NT2/D1 (cell line): ENCODE data around the gene PLB1.

Experiments used
- DNase-seq: peaks from one replicate; pipeline ENCODE4 v3.0.0-alpha.2; 2011; ENCODE audit warnings: low read depth, low spot score
- H3K27me3 ChIP-seq: 2 replicates; pipeline ENCODE4 v1.6.0; 2011; ENCODE audit warnings: mild to moderate bottlenecking; ENCODE audit not compliant: insufficient read length, insufficient read depth
- H3K36me3 ChIP-seq: 2 replicates; pipeline ENCODE4 v1.6.1; 2011; ENCODE audit warnings: mild to moderate bottlenecking, low read length, mixed read lengths; ENCODE audit not compliant: insufficient read depth, insufficient read length
- H3K4me1 ChIP-seq: 2 replicates; pipeline ENCODE4 v1.5.1; 2011; ENCODE audit not compliant: insufficient read depth, insufficient read length
- H3K4me3 ChIP-seq: 2 replicates; pipeline ENCODE4 v1.5.1; 2011; ENCODE audit warnings: low read depth; ENCODE audit not compliant: insufficient read length
- H3K9ac ChIP-seq: 2 replicates; pipeline ENCODE4 v1.6.0; 2011; ENCODE audit warnings: low read depth; ENCODE audit not compliant: insufficient read length
- H3K9me3 ChIP-seq: 2 replicates; pipeline ENCODE4 v1.5.1; 2011; ENCODE audit warnings: mild to moderate bottlenecking, low read length; ENCODE audit not compliant: insufficient read depth
- SUZ12 ChIP-seq: IDR thresholded peaks from 2 replicates; pipeline ENCODE4 v1.6.1; 2011; ENCODE audit not compliant: insufficient read length, insufficient read depth; ENCODE audit errors: extremely low read depth
- YY1 ChIP-seq: IDR thresholded peaks from 2 replicates; pipeline ENCODE4 v1.6.1; 2011; ENCODE audit not compliant: insufficient read length, insufficient read depth
- ZNF274 ChIP-seq: IDR thresholded peaks from 2 replicates; pipeline ENCODE4 v1.6.1; 2011; ENCODE audit warnings: mild to moderate bottlenecking, low read depth, low read length

PLB1 gene

GRCh38 chr2:28612131-28612812 is 116.4 kb downstream of the PLB1 start:
- Histone ChIP-seq H3K27me3 (no peaks in the 10 kb centered on the region), H3K9me3 (no peaks in the 10 kb centered on the region), H3K9ac (no peak overlapping the region), H3K36me3 (no peaks in the 10 kb centered on the region), H3K4me3 (no peak overlapping the region), H3K4me1 (peaks cover 3% of the 10 kb centered on the region)
- no peak for DNase-seq
- no peak for TF ChIP-seq ZNF274
- TF ChIP-seq SUZ12, result no peak
- TF ChIP-seq YY1, result no peak

- H3K4me3 ChIP-seq, result no peak overlapping the region
- DNase-seq, result no peak
These were observed 117.3 kb downstream of the PLB1 start for GRCh38 chr2:28613186-28613585.

GRCh38 chr2:28613633-28614501 is 118.0 kb downstream of the PLB1 start:
- Histone ChIP-seq H3K9ac (no peak overlapping the region), H3K27me3 (no peaks in the 10 kb centered on the region), H3K4me3 (no peak overlapping the region), H3K4me1 (peaks cover 4% of the 10 kb centered on the region), H3K36me3 (no peaks in the 10 kb centered on the region), H3K9me3 (no peaks in the 10 kb centered on the region)
- no peak for TF ChIP-seq ZNF274
- TF ChIP-seq SUZ12, result no peak
- no peak for TF ChIP-seq YY1
- no peak for DNase-seq

More at GRCh38 chr2:28613186-28613585, 117.3 kb downstream of the PLB1 start:
- Histone ChIP-seq H3K36me3 (no peaks in the 10 kb centered on the region), H3K9me3 (no peaks in the 10 kb centered on the region), H3K4me1 (no peaks in the 10 kb centered on the region), H3K9ac (no peak overlapping the region), H3K27me3 (no peaks in the 10 kb centered on the region)
- TF ChIP-seq ZNF274 (no peak), YY1 (no peak), SUZ12 (no peak)

DNA sequence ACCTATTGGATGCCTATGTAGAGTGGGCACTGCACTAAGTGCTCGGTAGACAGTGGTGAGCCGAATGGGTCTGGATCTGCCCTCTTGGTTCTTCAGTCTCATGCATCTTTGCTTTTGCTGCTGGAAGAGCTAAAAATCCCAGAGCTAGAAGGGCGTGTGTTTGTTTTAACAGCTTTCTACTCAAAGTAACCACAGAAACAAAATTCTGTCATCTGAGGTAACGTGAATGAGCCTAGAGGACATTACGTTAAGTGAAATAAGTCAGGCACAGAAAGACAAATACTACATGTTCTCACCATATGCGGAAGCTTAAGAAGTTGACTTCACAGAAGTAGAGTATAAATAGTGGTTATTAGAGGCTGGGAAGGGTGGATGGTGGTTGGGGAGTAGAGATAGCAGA is 119.8 kb downstream of the PLB1 start:
- Histone ChIP-seq H3K9ac (no peak overlapping the region), H3K36me3 (no peaks in the 10 kb centered on the region), H3K9me3 (no peaks in the 10 kb centered on the region), H3K4me1 (peaks cover 11% of the 10 kb centered on the region), H3K27me3 (no peaks in the 10 kb centered on the region), H3K4me3 (no peak overlapping the region)
- TF ChIP-seq YY1 (no peak), ZNF274 (no peak), SUZ12 (no peak)
- no peak for DNase-seq

GRCh38 chr2:28616396-28616999 is 120.6 kb downstream of the PLB1 start:
- Histone ChIP-seq H3K27me3 (no peaks in the 10 kb centered on the region), H3K4me1 (peaks cover 15% of the 10 kb centered on the region), H3K9ac (no peak overlapping the region), H3K4me3 (no peak overlapping the region), H3K36me3 (no peaks in the 10 kb centered on the region), H3K9me3 (no peaks in the 10 kb centered on the region)
- no peak for DNase-seq
- TF ChIP-seq SUZ12, result no peak
- no peak for TF ChIP-seq ZNF274
- TF ChIP-seq YY1, result no peak

DNA sequence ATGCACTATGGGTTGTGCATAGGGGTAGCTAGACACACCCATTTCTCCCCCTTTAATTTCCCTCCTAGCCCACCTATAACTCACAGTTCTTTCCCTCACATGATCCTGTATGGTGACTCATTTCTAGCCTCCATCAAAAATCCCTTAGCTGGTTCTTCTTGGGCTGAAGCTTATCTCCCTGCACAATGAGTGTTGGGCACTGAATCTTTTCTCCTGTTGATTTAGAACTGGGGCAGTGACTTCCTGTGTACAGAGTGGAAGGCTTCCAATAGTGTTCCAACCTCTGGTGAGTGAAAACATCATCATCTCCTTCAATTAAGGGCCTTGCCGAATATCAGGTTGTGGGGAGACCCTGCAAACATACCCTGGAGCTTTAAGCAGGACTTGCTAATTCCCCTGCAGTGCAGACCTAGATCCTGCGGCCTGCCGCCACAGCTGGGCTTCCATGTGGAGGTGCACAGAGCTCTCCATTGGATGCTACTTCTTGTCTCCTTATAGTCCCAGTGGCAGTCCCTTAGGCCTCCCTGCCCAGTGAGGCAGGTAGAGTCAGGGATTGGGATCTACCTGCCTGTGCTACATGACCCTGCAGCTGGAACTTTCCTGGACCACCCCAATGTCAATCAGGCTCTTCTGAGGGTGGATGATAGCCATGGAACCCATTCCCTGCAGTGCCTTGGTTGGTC is 121.8 kb downstream of the PLB1 start:
- DNase-seq, result no peak
- TF ChIP-seq SUZ12 (no peak), YY1 (no peak), ZNF274 (no peak)
- no peaks in the 10 kb centered on the region for H3K27me3 ChIP-seq
- H3K36me3 ChIP-seq, result no peaks in the 10 kb centered on the region
- H3K4me1 ChIP-seq, result peaks cover 15% of the 10 kb centered on the region
- H3K9ac ChIP-seq, result no peak overlapping the region
- no peak overlapping the region for H3K4me3 ChIP-seq
- no peaks in the 10 kb centered on the region for H3K9me3 ChIP-seq
